RWPE2 (cell line): ENCODE results near the gene SMPD1.
A peak's percentile ranks its signal among the peaks of the same experiment; 100 is the strongest.

Experiments
- ATAC-seq: fragments of 200-7000 bp; cut with Tn5 transposase; 3 replicates; pipeline ENCODE4 v1.9.1; 2021; ENCODE audit warnings: low read depth
- DNase-seq: peaks from one replicate; pipeline ENCODE4 v3.0.0-alpha.2; 2020; ENCODE audit warnings: low spot score
- H3K27ac ChIP-seq: fragments of 450-650 bp; 2 replicates; pipeline ENCODE4 v1.5.1; 2017; ENCODE audit warnings: mild to moderate bottlenecking; ENCODE audit not compliant: poor library complexity, severe bottlenecking
- H3K27me3 ChIP-seq: fragments of 250-450 bp; sonication (Bioruptor Pico); 2 replicates; pipeline ENCODE4 v1.5.1; 2021; ENCODE audit warnings: mild to moderate bottlenecking, moderate library complexity; ENCODE audit not compliant: insufficient read depth, poor library complexity, severe bottlenecking
- H3K36me3 ChIP-seq: fragments of 250-450 bp; sonication (Bioruptor Pico); 2 replicates; pipeline ENCODE4 v1.5.1; 2020; ENCODE audit warnings: low read depth, mild to moderate bottlenecking, moderate library complexity
- H3K4me1 ChIP-seq: fragments of 250-450 bp; sonication (Bioruptor Pico); 2 replicates; pipeline ENCODE4 v1.5.1; 2021; ENCODE audit warnings: mild to moderate bottlenecking, moderate library complexity; ENCODE audit not compliant: insufficient read depth, poor library complexity, severe bottlenecking
- H3K4me3 ChIP-seq: fragments of 250-450 bp; sonication (Bioruptor Pico); 2 replicates; pipeline ENCODE4 v1.5.1; 2021; ENCODE audit warnings: mild to moderate bottlenecking, moderate library complexity; ENCODE audit not compliant: severe bottlenecking
- H3K9me3 ChIP-seq: fragments of 250-450 bp; sonication (Bioruptor Pico); 2 replicates; pipeline ENCODE4 v1.5.1; 2021; ENCODE audit warnings: mild to moderate bottlenecking, moderate library complexity; ENCODE audit not compliant: severe bottlenecking
- CTCF ChIP-seq: fragments of 450-650 bp; IDR thresholded peaks from one replicate; pipeline ENCODE4 v1.5.1; 2017; ENCODE audit warnings: mild to moderate bottlenecking, moderate library complexity; ENCODE audit not compliant: poor library complexity, severe bottlenecking

Gene SMPD1

DNA sequence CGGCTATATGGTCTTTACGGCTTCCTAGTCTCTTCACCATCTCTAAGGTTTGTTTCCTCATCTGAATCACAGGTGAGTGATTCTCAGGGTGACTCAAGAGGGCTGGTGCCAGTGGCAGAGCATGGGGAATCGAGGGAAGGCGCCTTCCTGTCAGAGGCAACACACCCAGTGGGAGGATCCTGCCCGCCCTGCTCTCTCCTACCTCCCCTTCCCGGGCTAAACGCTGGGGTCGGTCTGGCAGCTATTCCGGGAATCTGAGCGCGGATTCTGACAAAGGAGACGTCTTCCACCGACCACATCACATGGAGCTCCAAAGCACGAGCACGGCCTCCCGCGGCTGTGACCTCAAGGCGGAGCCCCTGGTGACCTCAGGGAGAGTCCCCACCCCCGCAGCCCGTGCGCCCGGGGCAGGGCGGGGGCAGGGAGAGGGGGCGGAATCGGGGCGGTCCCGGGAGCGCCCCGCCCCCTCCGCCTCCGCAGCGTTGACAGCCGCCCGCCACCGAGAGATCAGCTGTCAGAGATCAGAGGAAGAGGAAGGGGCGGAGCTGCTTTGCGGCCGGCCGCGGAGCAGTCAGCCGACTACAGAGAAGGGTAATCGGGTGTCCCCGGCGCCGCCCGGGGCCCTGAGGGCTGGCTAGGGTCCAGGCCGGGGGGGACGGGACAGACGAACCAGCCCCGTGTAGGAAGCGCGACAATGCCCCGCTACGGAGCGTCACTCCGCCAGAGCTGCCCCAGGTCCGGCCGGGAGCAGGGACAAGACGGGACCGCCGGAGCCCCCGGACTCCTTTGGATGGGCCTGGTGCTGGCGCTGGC lies at the start of gene SMPD1:
SMPD1 (plus strand) TSS at position 570 of the 813 bp plus-strand sequence; CDS start at position 695, 125 bp downstream.
- H3K9me3 ChIP-seq, result no peaks in the 10 kb centered on the region
- H3K27ac ChIP-seq, result peak within 1 kb of the TSS; percentile 63
- no peaks in the 10 kb centered on the region for H3K27me3 ChIP-seq
- DNase-seq (peak; percentile 93), ATAC-seq (peak; percentile 94)
- no peaks in the 10 kb centered on the region for H3K36me3 ChIP-seq
- TF ChIP-seq CTCF, result no peak
- peak within 1 kb of the TSS; percentile 62 for H3K4me3 ChIP-seq
- peaks cover 15% of the 10 kb centered on the region for H3K4me1 ChIP-seq

DNA sequence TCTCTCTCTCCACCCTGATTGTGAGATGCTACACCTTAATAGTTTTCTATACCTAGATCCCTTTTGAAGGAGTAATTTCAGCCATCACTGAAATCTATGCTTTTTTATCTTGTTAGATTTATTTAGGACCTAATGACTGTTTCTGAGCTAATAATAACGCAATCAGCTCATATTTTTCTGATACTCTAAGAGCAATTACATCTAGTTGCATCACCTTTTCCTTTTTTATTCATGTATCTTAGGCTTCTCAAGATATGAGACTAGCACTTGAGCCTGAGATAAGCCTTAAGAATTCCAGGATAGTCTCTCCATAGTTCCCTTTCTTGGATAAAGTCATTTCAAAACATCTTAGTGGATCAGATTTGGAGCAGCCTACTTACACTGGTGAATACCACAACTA lies 44.9 kb upstream of the SMPD1 start:
- no peaks in the 10 kb centered on the region for H3K36me3 ChIP-seq
- no peak for TF ChIP-seq CTCF
- H3K4me1 ChIP-seq, result no peaks in the 10 kb centered on the region
- H3K27ac ChIP-seq, result no peak overlapping the region
- no peaks in the 10 kb centered on the region for H3K27me3 ChIP-seq
- DNase-seq, result no peak
- H3K9me3 ChIP-seq, result no peaks in the 10 kb centered on the region
- no peak overlapping the region for H3K4me3 ChIP-seq
- ATAC-seq, result no peak

DNA sequence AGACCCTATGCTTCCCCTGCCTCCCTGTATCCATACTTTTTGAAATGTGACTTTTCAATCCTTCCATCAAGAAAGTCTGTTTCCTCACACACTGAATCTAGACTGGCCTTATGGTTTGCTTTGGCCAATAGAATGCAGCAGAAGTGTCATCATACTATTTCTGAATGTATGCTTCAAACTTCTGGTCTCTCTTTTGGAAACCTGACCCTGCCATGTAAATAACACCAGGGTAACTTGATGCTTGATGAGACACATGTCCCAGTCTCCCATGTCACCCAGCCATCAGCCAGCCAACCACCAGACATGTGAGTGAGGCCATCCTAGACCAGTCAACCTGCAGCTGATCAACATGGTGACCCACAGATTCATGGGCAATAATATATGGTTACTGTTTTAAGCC lies 40.2 kb upstream of the SMPD1 start:
- Histone ChIP-seq H3K4me1 (no peaks in the 10 kb centered on the region), H3K4me3 (no peak overlapping the region), H3K27ac (no peak overlapping the region), H3K9me3 (no peaks in the 10 kb centered on the region), H3K36me3 (no peaks in the 10 kb centered on the region), H3K27me3 (no peaks in the 10 kb centered on the region)
- TF ChIP-seq CTCF, result no peak
- DNase-seq (no peak), ATAC-seq (no peak)

DNA sequence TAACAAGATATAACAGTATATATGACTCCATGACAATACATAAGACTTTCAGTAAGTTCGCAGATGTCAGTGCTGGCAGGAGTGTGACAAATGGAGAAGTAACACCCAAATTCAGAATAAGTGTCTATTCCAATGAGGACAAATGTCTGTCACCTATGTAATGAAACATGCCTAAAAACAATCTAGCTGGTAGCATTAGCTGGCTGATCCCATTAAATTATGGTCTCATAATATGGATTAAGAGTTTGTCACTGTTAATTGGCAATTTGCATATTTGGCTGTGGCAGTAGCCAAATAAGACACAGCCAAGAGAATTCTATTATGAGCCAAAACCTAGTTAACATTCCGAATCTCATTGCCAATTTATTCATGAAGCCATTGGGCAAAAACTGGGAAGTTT lies 39.8 kb upstream of the SMPD1 start:
- no peak for ATAC-seq
- Histone ChIP-seq H3K9me3 (no peaks in the 10 kb centered on the region), H3K4me3 (no peak overlapping the region), H3K4me1 (no peaks in the 10 kb centered on the region), H3K27ac (no peak overlapping the region), H3K36me3 (no peaks in the 10 kb centered on the region), H3K27me3 (no peaks in the 10 kb centered on the region)
- no peak for TF ChIP-seq CTCF
- DNase-seq, result no peak

DNA sequence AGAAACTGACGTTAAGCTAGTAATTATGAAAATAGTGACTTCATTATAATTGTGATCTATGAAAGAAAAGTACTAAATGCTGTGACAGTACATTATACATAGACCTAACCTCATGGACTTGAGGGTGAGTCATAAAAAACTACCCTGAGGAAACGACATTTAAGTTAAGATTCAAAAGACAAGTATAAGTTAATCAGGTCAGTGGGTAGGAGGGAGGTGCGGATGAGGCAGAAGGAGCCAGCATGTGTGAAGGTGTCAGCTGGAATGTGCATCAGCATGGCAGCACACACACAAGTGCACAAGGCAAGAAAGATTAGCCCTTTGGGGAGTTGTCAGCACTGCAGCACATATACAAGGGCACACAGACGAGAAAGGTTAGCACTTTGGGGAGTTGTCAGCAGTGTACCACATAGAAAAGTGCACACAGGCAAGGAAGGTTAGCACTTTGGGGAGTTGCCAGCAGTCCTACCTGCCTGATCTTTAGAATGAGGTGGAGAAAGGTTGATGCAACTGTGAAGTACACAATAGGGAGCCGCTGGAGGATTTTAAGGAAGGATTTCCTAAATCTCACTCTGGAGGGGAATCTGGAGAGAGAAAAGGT lies 38.4 kb upstream of the SMPD1 start:
- no peaks in the 10 kb centered on the region for H3K9me3 ChIP-seq
- ATAC-seq, result no peak
- DNase-seq, result no peak
- H3K4me1 ChIP-seq, result no peaks in the 10 kb centered on the region
- no peak for TF ChIP-seq CTCF
- H3K4me3 ChIP-seq, result no peak overlapping the region
- no peaks in the 10 kb centered on the region for H3K36me3 ChIP-seq
- no peaks in the 10 kb centered on the region for H3K27me3 ChIP-seq
- H3K27ac ChIP-seq, result no peak overlapping the region
